ENCODE data around the gene ANAPC10.

The ANAPC10 gene

DNA sequence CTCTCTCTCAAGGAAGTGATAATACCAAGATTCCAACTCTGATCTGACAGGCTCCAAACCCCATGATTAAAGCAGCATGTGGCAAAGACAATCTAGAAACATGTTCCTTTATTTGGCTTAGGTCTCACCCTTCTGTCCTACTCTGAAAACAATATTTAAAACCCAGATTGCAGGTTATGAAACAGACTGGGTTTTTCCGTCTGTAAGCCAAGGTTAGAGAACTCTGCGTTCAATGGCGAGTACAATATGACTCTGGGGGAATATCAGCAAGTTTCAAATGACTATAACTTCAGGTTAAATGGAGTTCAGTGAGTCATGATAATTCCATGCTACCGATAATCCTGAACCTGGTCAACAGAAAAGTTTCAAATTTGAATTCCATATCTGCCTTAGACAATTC lies 50.8 kb downstream of the ANAPC10 start:
- CTCF ChIA-PET = no interaction called here
- TF ChIP-seq ARNT (IDR thresholded peaks at IDR 0.05) (no peak), SUZ12 (IDR thresholded peaks at IDR 0.05) (no peak), LEF1 (IDR thresholded peaks at IDR 0.05; ENCODE audit: borderline replicate concordance) (no peak)
- POLR2A ChIA-PET = no interaction called here
- DNase-seq (ENCODE audit: extremely low spot score) = no peak

DNA sequence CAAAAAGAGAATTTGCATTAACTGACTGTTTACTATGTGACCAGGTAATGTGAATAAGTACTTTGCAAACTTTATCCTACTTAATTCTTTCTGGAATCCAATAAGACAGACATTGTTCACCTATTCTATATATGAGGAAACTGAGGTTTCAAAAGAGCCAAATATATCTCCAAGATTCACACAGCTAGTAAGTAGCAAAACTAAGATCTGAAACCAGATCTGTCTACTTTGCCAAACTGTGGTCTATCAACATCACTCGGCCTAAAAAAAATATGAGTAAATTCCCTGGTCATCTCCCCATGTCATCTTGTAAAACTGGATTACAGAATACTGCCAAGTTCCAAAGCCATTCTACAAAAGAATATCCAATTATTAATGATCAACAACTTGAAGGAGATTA lies 52.8 kb downstream of the ANAPC10 start:
- TF ChIP-seq FOXA1 (IDR thresholded peaks at IDR 0.05) (no peak), ARNT (IDR thresholded peaks at IDR 0.05) (no peak), HDGF (IDR thresholded peaks at IDR 0.05; ENCODE audit: borderline replicate concordance) (no peak)
- CTCF ChIA-PET = no interaction called here
- DNase-seq (ENCODE audit: extremely low spot score) = no peak

DNA sequence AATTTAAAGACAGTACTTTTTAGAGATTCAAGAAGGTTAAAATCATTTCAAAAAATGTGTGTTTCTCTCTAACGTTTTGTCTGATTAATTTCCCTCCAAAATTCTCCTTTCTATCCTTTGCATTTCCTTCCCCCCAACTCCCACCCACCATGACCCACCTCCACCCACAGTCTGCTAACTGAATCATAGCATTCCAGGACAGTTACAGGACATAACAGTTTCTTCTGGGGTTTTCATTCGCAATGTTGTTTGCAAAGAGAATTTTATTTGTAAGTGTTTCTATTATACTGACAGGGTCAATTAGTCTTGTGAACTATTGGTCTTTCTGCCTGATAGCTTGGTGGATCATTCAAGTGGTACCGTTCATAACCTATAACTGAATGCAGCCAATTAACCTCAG lies 53.7 kb downstream of the ANAPC10 start:
- TF ChIP-seq HDGF (IDR thresholded peaks at IDR 0.05; ENCODE audit: borderline replicate concordance) (no peak), FOXK2 (IDR thresholded peaks at IDR 0.05) (no peak), LEF1 (IDR thresholded peaks at IDR 0.05; ENCODE audit: borderline replicate concordance) (no peak), ZNF384 (IDR thresholded peaks at IDR 0.05) (no peak), SUZ12 (IDR thresholded peaks at IDR 0.05) (no peak), FOXA1 (IDR thresholded peaks at IDR 0.05) (no peak), NFRKB (IDR thresholded peaks at IDR 0.05) (no peak), CTBP1 (IDR thresholded peaks at IDR 0.05; ENCODE audit: borderline replicate concordance) (no peak), ELF4 (IDR thresholded peaks at IDR 0.05) (no peak), SP1 (IDR thresholded peaks at IDR 0.05) (no peak), FOXM1 (IDR thresholded peaks at IDR 0.05; ENCODE audit: borderline replicate concordance) (no peak), L3MBTL2 (conservative IDR thresholded peaks at IDR 0.05) (no peak), PKNOX1 (IDR thresholded peaks at IDR 0.05) (no peak), BHLHE40 (IDR thresholded peaks at IDR 0.05; ENCODE audit: borderline replicate concordance) (no peak), TARDBP (IDR thresholded peaks at IDR 0.05) (no peak), ARNT (IDR thresholded peaks at IDR 0.05) (no peak)
- CTCF ChIA-PET = no interaction called here
- POLR2A ChIA-PET = interaction anchor here (1.4 kb wide), 1 partner anchor 54 kb away, joined by 3 read pairs; the partner anchor contains the start of genes ABCE1 and ANAPC10
- DNase-seq (ENCODE audit: extremely low spot score) = no peak

More for the DNA sequence above, 52.8 kb downstream of the ANAPC10 start:
- POLR2A ChIA-PET = interaction anchor here (1.4 kb wide), 1 partner anchor 53 kb away, joined by 3 read pairs; the partner anchor contains the start of genes ABCE1 and ANAPC10

DNA sequence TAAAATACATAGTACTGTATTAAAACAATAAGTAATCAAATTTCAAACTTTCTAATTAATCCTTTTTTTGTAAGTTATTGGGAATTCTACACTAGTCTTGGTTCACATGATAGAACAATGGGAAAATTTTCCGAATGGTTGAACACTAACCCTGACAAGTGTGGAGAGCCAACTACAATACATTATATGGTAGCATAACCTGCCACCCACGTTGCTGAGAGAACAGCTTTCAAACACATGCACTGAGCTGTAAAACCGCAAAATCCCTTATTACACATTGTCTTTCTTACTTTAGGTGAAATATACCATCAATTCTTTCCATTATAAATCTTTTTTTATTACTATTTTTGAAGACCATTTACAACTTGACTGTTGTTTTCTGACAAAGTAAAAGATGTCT lies 54.7 kb downstream of the ANAPC10 start:
- ChIA-PET CTCF (no interaction called here), POLR2A (no interaction called here)
- TF ChIP-seq L3MBTL2 (conservative IDR thresholded peaks at IDR 0.05) (no peak), ELF4 (IDR thresholded peaks at IDR 0.05) (no peak), FOXA1 (IDR thresholded peaks at IDR 0.05) (no peak), FOXM1 (IDR thresholded peaks at IDR 0.05; ENCODE audit: borderline replicate concordance) (no peak), CTBP1 (IDR thresholded peaks at IDR 0.05; ENCODE audit: borderline replicate concordance) (no peak), ARNT (IDR thresholded peaks at IDR 0.05) (no peak), SUZ12 (IDR thresholded peaks at IDR 0.05) (no peak), BHLHE40 (IDR thresholded peaks at IDR 0.05; ENCODE audit: borderline replicate concordance) (no peak), NFRKB (IDR thresholded peaks at IDR 0.05) (no peak), PKNOX1 (IDR thresholded peaks at IDR 0.05) (no peak), ZNF384 (IDR thresholded peaks at IDR 0.05) (no peak), SP1 (IDR thresholded peaks at IDR 0.05) (no peak), FOXK2 (IDR thresholded peaks at IDR 0.05) (no peak), HDGF (IDR thresholded peaks at IDR 0.05; ENCODE audit: borderline replicate concordance) (no peak), LEF1 (IDR thresholded peaks at IDR 0.05; ENCODE audit: borderline replicate concordance) (no peak)
- no peak for DNase-seq (ENCODE audit: extremely low spot score)

GRCh38 chr4:145042601-145043285 lies 55.3 kb downstream of the ANAPC10 start:
- DNase-seq (ENCODE audit: extremely low spot score) = no peak
- ChIA-PET POLR2A (no interaction called here), CTCF (no interaction called here)
- TF ChIP-seq CTBP1 (IDR thresholded peaks at IDR 0.05; ENCODE audit: borderline replicate concordance) (no peak), ZNF384 (IDR thresholded peaks at IDR 0.05) (no peak), FOXK2 (IDR thresholded peaks at IDR 0.05) (no peak), SUZ12 (IDR thresholded peaks at IDR 0.05) (no peak), FOXM1 (IDR thresholded peaks at IDR 0.05; ENCODE audit: borderline replicate concordance) (no peak), TARDBP (IDR thresholded peaks at IDR 0.05) (no peak), BHLHE40 (IDR thresholded peaks at IDR 0.05; ENCODE audit: borderline replicate concordance) (no peak), NFRKB (IDR thresholded peaks at IDR 0.05) (no peak), ELF4 (IDR thresholded peaks at IDR 0.05) (no peak), PKNOX1 (IDR thresholded peaks at IDR 0.05) (no peak), LEF1 (IDR thresholded peaks at IDR 0.05; ENCODE audit: borderline replicate concordance) (no peak), ARNT (IDR thresholded peaks at IDR 0.05) (no peak), HDGF (IDR thresholded peaks at IDR 0.05; ENCODE audit: borderline replicate concordance) (no peak), SP1 (IDR thresholded peaks at IDR 0.05) (no peak), L3MBTL2 (conservative IDR thresholded peaks at IDR 0.05) (no peak)

DNA sequence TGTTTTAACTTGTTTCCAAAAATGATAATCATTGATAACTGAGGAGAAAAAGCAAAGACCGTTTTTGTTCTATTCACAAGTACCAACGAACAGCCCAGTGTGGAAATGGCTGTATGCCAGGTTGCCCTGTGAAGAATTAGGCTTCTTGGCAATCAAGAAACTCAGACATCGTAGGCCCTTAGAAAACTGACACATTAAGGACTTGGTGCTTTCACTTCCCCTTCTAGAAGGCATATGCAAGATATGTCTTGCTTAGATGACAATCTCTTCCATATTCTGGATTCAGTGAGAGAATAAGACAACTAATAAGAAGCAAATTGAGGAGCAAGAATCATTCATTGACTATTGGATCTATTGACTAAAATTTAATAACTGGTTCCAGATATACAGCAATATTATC lies 56.6 kb downstream of the ANAPC10 start:
- POLR2A ChIA-PET = no interaction called here
- CTCF ChIA-PET = no interaction called here

More for the DNA sequence above, 56.6 kb downstream of the ANAPC10 start:
- no peak for DNase-seq (ENCODE audit: extremely low spot score)
- TF ChIP-seq ZNF384 (IDR thresholded peaks at IDR 0.05) (no peak), LEF1 (IDR thresholded peaks at IDR 0.05; ENCODE audit: borderline replicate concordance) (no peak), TARDBP (IDR thresholded peaks at IDR 0.05) (no peak), ELF4 (IDR thresholded peaks at IDR 0.05) (no peak), L3MBTL2 (conservative IDR thresholded peaks at IDR 0.05) (no peak), BHLHE40 (IDR thresholded peaks at IDR 0.05; ENCODE audit: borderline replicate concordance) (no peak)

Data from HEK293T (cell line).